K562 (cell line): ENCODE measurements around the gene FDPS. TPM values are rescaled to one million over a fixed set of nuclear protein-coding genes. Genes with fewer than 3 reads are reported as not detected.

ENCODE experiments used
- MGA ChIP-seq: fragments of 450-650 bp; IDR thresholded peaks from 2 replicates; pipeline ENCODE4 v1.6.1; 2016; ENCODE audit warnings: mild to moderate bottlenecking, moderate library complexity
- XRCC5 ChIP-seq: fragments of 200-400 bp; formaldehyde crosslinking; IDR thresholded peaks from 2 replicates; pipeline ENCODE4 v1.6.1; 2017; ENCODE audit warnings: low read depth, mild to moderate bottlenecking, low read length
- ZNF354B ChIP-seq: fragments of 250-450 bp; sonication (Bioruptor Pico); IDR thresholded peaks from 2 replicates; pipeline ENCODE4 v1.4.0; 2020
- polyA plus RNA-seq, 8 experiments: library from polyadenylated mRNA; depleted of rRNA in 4 of 8; stranded (reverse) in 5 of 8; unstranded in 3 of 8; fragments of >200 nt; fragmentation: Nextera tagmentation in 2 of 8; fragmentation: Illumina TruSeq in 1 of 8; extraction: Ambion mirVana in 2 of 8; extraction: Trizol in 1 of 8; gene quantifications; 2 replicates each; pipeline versions ENCODE4 v1.2.1 to v1.2.3, GENCODE V29; 2011 to 2014; ENCODE audit warnings: inconsistent platforms in 1 of 8, missing spikeins in 1 of 8
- total RNA-seq, 7 experiments: library from RNA; depleted of rRNA in 6 of 7; stranded (reverse); fragments of >200 nt in 6 of 7; fragmentation: Illumina TruSeq in 2 of 7; extraction: Trizol in 2 of 7; gene quantifications; 2 replicates each; pipeline versions ENCODE4 v1.2.1 to v1.2.3, GENCODE V29; 2011 to 2021; ENCODE audit warnings: low replicate concordance in 1 of 7

FDPS gene
- total and polyA plus RNA-seq, 9 of the 15 experiments (the other 6 are each of a cell fraction or from before 2014, with no cell fraction given), result 247 to 884 (median 360) TPM

GRCh38 chr1:155294520-155295182, 14.0 kb upstream of the FDPS start (continued):
- TF ChIP-seq MGA (no peak), ZNF354B (no peak), XRCC5 (no peak)
